Activated naive CD8-positive, alpha-beta T cell treated with anti-CD3 and anti-CD28 coated beads, Interleukin-2, amount 10 ng/mL, durations not matched to agents 7 days and 5 days (primary cell): ENCODE results near the gene TXNDC12. TPM values are rescaled to one million over a fixed set of nuclear protein-coding genes. Genes with fewer than 3 reads are reported as not detected.
"Not testable (repeated sequence)": the region's sequence is repeated elsewhere in the genome, so short reads cannot be mapped to it uniquely, and the experiment has no call there.

Experiments used
- ATAC-seq: fragments of 150-1000 bp; cut with Tn5 transposase; one replicate; pipeline ENCODE4 v1.10.0; 2021; ENCODE audit warnings: low read depth, moderate library complexity
- POLR2A ChIA-PET: fragments of 350-600 bp; sonication (Branson Sonifier 250); formaldehyde crosslinking; loops from one replicate; lab custom pipeline; 2021; ENCODE audit warnings: antibody characterized with exemption; lab: Charles Lee
- DNase-seq: peaks from one replicate; pipeline ENCODE4 v3.0.0; 2021
- H3K27ac Mint-ChIP-seq: one replicate; pipeline ENCODE4 v1.8.0; 2022; ENCODE audit warnings: mild to moderate bottlenecking, mixed read lengths
- H3K27me3 Mint-ChIP-seq: one replicate; pipeline ENCODE4 v1.8.0; 2022; ENCODE audit warnings: mild to moderate bottlenecking, moderate library complexity, mixed read lengths
- H3K36me3 Mint-ChIP-seq: one replicate; pipeline ENCODE4 v1.8.0; 2021; ENCODE audit warnings: mild to moderate bottlenecking, mixed read lengths
- H3K4me1 Mint-ChIP-seq: one replicate; pipeline ENCODE4 v1.8.0; 2021; ENCODE audit warnings: mixed read lengths
- H3K4me3 Mint-ChIP-seq: one replicate; pipeline ENCODE4 v1.8.0; 2022; ENCODE audit warnings: mild to moderate bottlenecking, moderate library complexity, mixed read lengths
- H3K9me3 Mint-ChIP-seq: one replicate; pipeline ENCODE4 v1.8.0; 2021; ENCODE audit warnings: mixed read lengths
- total RNA-seq, 2 experiments: library from RNA; stranded (reverse); gene quantifications; one replicate each; pipeline ENCODE4 v1.2.3, GENCODE V29; 2021

The TXNDC12 gene
- total RNA-seq, 2 experiments from 2014 or later: 43.1 to 44.4 TPM

DNA sequence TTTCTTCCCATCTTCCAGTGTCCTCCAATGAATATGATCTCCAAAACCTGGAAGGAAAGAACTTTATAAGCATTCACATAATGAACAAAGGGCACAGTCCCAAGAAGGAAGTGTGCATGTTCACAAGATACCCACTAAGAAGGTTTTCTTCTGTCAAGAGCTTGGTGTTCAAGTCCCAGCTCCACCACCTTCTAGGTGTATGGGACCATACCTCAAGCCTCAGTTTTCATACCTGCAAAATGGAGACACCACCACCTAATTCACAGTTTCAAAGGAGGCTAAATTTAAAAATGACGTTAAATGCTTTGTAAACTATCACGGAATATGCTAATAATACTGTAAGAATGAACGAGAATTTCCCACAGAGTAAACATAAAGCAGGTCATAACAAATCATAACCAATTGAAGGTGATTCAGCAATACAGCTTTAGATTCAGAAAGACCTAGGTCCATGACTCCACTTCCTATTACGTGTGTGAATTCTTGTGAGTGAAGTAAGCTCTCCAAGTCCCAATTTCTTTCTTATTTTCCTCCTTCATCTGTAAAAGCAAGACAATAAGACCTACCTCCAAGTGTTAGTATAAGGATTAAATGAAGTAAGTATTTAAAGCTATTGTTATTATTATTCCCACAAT, 13.3 kb downstream of the TXNDC12 start:
- peaks cover 20% of the 10 kb centered on the region for H3K36me3 Mint-ChIP-seq
- H3K4me3 Mint-ChIP-seq: no peak overlapping the region
- H3K9me3 Mint-ChIP-seq: no peaks in the 10 kb centered on the region
- ATAC-seq: no peak
- POLR2A ChIA-PET: interaction anchor here (1.1 kb wide), 1 partner anchor 14 kb away, joined by 3 read pairs; the partner anchor contains the start of gene TXNDC12
- H3K27ac Mint-ChIP-seq: no peak overlapping the region
- no peak for DNase-seq
- H3K4me1 Mint-ChIP-seq: no peaks in the 10 kb centered on the region
- no peaks in the 10 kb centered on the region for H3K27me3 Mint-ChIP-seq

DNA sequence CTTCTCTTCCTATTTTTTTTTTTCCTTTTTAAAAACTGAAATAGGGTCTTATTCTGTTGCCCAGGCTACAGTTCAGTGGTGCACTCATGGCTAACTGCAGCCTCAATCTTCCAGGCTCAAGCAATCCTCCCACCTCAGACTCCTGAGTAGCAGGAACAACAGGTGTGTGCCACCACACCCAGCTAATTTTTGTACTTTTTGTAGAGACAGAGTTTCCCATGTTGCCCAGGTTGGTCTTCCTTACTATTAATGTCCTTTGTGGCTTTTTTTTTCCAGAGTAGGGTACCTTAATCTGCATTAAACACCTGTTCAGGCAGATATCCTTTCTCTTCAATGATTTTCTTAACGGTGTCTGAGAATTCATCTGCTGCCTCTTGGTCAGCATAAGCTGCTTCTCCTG, 17.1 kb downstream of the TXNDC12 start:
- POLR2A ChIA-PET: no interaction called here
- H3K9me3 Mint-ChIP-seq: no peaks in the 10 kb centered on the region
- no peak for ATAC-seq
- H3K36me3 Mint-ChIP-seq: peaks cover 8% of the 10 kb centered on the region
- peaks cover 6% of the 10 kb centered on the region for H3K4me1 Mint-ChIP-seq
- DNase-seq: no peak
- H3K27ac Mint-ChIP-seq: no peak overlapping the region
- H3K27me3 Mint-ChIP-seq: no peaks in the 10 kb centered on the region
- no peak overlapping the region for H3K4me3 Mint-ChIP-seq

DNA sequence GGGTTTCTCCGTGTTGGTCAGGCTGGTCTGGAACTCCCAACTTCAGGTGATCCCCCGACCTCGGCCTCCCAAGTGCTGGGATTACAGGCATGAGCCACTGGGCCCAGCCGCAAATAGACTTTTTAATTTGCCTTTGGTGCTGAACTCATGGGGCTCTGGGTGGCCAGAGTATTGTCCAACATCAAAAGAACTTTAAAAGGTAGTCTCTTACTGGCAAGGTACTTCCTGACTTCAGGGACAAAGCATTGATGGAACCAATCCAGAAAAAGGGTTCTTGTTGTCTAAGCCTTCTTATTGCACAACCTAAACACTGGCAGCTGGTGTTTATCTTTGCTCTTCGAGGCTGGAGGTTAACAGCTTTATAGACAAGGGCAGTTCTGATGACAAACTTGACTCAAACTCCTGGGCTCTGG, 17.6 kb downstream of the TXNDC12 start:
- Mint-ChIP-seq H3K27ac (no peak overlapping the region), H3K4me3 (no peak overlapping the region), H3K4me1 (peaks cover 9% of the 10 kb centered on the region), H3K27me3 (no peaks in the 10 kb centered on the region), H3K9me3 (no peaks in the 10 kb centered on the region), H3K36me3 (peaks cover 12% of the 10 kb centered on the region)
- DNase-seq (no peak), ATAC-seq (no peak)
- POLR2A ChIA-PET: interaction anchor here (0.6 kb wide), 1 partner anchor 382 kb away, joined by 3 read pairs; no protein-coding TSS in a partner anchor

DNA sequence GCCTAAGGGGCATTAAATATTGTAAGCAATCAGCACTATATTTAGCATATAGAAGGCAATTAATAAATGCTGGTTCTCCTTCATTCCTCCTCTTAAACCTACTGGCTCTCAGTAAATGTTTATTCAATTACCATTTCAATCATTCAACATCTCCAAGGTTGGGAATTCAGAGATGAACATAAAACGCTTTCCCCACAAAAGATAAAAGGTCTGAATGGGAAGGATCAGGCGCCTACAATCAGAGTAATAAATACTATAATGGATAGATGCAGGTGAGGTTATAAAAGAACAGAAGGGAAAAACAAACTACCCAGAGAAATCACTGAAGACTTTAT, 21.0 kb downstream of the TXNDC12 start:
- no peaks in the 10 kb centered on the region for H3K27me3 Mint-ChIP-seq
- H3K9me3 Mint-ChIP-seq: no peaks in the 10 kb centered on the region
- H3K36me3 Mint-ChIP-seq: peaks cover 23% of the 10 kb centered on the region
- peaks cover 33% of the 10 kb centered on the region for H3K4me1 Mint-ChIP-seq
- no peak for ATAC-seq
- POLR2A ChIA-PET: interaction anchor here (0.7 to 2.3 kb wide), 4 partner anchors 11 to 22 kb away, joined by 3 to 27 read pairs (median 10); partner anchors contain the start of genes BTF3L4 and TXNDC12
- peak overlapping the region; percentile 90 for H3K4me3 Mint-ChIP-seq
- peak overlapping the region; percentile 93 for H3K27ac Mint-ChIP-seq
- no peak for DNase-seq

DNA sequence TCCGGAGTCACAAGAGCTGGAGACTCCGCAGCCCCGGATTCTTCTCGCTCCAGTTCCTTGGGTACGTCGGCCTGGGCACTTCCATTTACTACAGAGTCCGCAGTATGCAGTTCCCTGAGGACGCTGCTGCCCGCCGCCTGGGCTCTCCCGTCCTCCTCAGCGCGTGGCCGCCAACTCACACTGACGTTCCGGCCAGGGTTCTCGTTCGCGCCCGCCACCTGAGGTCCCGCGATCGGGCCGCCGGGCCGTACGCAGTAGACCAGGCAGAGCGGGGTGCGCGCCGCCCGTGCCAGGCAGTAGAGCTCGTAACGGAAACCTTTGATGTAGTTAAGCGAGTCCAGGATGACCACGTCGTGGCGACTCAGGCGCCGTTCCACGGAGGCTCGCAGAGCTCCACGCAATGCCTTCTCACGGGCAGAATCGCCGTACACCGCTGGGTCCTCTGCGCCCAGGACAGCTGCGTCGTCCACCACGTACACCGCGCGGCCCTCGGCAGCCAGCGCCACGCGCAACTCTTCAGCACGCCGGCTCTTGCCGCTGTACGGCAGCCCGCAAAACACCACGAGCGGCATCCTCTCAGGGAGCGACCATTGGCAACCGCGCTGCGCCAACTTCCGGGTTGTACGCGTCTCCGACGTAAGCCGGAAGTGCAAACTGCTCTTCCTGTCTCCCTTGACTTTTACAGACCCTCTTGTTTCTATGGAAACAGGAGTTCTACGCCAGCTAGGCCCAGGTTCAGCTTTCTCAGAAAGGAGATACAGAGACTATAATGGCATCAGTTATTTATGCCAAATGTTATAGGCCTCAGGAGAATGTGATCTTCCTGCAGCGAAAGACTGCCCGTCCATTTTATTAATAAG, 21.6 kb downstream of the TXNDC12 start, which contains the start of gene KTI12:
KTI12 (minus strand) TSS at position 621 of the 860 bp plus-strand sequence; CDS start at position 572, 49 bp downstream.
- H3K4me3 Mint-ChIP-seq: peak within 1 kb of the TSS; percentile 90
- ATAC-seq: peak; percentile 92
- peak; percentile 87 for DNase-seq
- H3K4me1 Mint-ChIP-seq: peaks cover 33% of the 10 kb centered on the region
- no peaks in the 10 kb centered on the region for H3K27me3 Mint-ChIP-seq
- POLR2A ChIA-PET: interaction anchor here (0.6 to 2.3 kb wide), 8 partner anchors 11 to 550 kb away, joined by 3 to 27 read pairs (median 5); partner anchors contain the start of genes BTF3L4, NRDC and TXNDC12
- no peaks in the 10 kb centered on the region for H3K9me3 Mint-ChIP-seq
- peak within 1 kb of the TSS; percentile 93 for H3K27ac Mint-ChIP-seq
- H3K36me3 Mint-ChIP-seq: peaks cover 23% of the 10 kb centered on the region

DNA sequence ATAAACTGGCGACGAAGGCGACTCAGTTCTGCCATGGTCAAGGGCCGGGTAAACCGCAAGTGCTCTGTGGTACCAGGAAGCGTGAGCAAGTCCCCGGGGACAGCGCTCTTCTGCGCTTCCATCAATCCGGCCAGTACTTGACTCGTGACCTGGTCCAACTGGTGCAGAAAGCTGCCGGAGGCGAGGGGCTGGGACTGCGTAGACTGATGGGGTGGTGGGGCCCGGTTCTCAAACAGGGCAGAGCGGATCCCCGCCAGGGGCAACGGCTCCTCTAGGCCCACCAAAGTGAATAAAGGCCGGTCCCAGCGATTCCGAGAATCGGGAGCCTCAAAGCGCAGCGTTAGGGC, 22.2 kb downstream of the TXNDC12 start:
- POLR2A ChIA-PET: interaction anchor here (0.6 to 2.3 kb wide), 7 partner anchors 13 to 549 kb away, joined by 3 to 27 read pairs (median 5); partner anchors contain the start of genes BTF3L4, NRDC and TXNDC12
- Mint-ChIP-seq H3K36me3 (peaks cover 26% of the 10 kb centered on the region), H3K4me3 (peak overlapping the region; percentile 90), H3K27me3 (no peaks in the 10 kb centered on the region), H3K9me3 (no peaks in the 10 kb centered on the region), H3K27ac (peak overlapping the region; percentile 93), H3K4me1 (peaks cover 33% of the 10 kb centered on the region)
- DNase-seq (no peak), ATAC-seq (no peak)

DNA sequence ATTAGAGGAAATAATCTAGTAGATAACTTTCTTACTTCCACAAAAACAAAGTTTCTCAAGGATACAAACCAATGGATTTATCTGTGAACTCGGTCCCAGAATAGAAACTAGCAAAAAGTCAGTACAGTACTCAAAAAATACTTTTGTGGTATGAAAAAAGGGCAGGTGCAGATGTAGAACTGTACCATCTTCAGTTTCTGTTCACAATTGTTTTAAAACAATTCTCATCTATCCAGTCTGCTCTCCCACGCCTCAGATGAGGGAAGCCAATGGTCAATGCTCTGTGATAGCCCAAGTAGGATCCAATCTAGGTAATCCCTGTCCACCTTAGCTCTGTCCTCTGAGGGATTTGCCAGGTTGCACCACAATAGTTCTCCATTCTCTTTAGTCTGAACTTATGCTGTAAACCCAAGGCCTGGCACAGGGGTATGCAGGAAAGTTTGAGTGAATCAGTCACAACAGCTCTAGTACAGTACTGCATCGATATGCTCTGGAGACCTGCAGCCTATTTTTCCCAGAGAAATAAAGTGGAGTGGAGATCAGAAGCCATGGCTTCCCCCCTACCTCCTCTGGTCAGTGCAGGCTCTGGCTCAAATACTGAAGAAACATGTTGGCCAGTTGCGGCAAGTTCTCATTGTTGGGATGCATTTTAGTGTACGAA, 22.7 kb downstream of the TXNDC12 start:
- POLR2A ChIA-PET: interaction anchor here (1.9 to 2.3 kb wide), 3 partner anchors 17 to 24 kb away, joined by 5 to 27 read pairs (median 16); partner anchors contain the start of genes BTF3L4 and TXNDC12
- Mint-ChIP-seq H3K36me3 (peaks cover 28% of the 10 kb centered on the region), H3K27me3 (no peaks in the 10 kb centered on the region), H3K4me1 (peaks cover 33% of the 10 kb centered on the region), H3K27ac (peak overlapping the region; percentile 93), H3K4me3 (peak overlapping the region; percentile 90), H3K9me3 (no peaks in the 10 kb centered on the region)
- DNase-seq (no peak), ATAC-seq (no peak)

DNA sequence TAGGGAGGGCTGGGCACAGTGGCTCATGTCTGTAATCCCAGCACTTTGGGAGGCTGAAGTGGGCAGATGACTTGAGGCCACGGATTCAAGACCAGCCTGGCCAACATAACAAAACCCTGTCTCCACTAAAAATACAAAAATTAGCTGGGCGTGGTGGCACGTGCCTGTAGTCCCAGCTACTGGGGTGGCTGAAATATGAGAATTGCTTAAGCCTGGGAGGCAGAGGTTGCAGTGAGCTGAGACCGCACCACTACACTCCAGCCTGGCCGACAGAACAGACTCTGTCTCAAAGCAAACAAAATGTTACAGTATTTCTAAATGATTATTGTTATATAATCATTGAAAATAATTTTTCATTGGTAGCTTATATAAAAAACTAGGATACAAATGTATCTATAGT, 26.2 kb downstream of the TXNDC12 start:
- POLR2A ChIA-PET, ATAC-seq, H3K27me3 Mint-ChIP-seq, H3K27ac Mint-ChIP-seq, H3K9me3 Mint-ChIP-seq, DNase-seq, H3K4me3 Mint-ChIP-seq: not testable (repeated sequence)
- Mint-ChIP-seq H3K36me3 (peaks cover 41% of the 10 kb centered on the region), H3K4me1 (peaks cover 29% of the 10 kb centered on the region)

DNA sequence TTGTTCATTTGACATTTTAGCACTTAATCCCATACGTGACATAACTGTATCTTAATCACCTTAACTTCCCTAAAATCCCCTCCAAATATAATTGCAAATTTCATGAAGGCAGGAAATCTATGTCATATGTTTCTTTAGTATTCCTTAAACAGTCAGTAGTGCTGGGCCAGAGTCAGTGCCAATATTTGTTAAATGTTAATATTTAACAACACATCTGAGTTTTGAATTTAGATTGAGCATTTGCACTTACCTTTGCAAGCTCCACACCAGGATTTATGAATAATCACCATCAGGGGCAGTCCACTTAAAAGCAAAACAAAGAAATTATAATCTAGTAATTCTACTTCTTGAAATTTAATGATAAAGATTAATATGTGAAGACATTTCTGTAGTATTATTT, 26.7 kb downstream of the TXNDC12 start:
- ATAC-seq: no peak
- Mint-ChIP-seq H3K9me3 (no peaks in the 10 kb centered on the region), H3K27me3 (no peaks in the 10 kb centered on the region), H3K4me1 (peaks cover 27% of the 10 kb centered on the region), H3K27ac (no peak overlapping the region), H3K36me3 (peaks cover 42% of the 10 kb centered on the region), H3K4me3 (no peak overlapping the region)
- POLR2A ChIA-PET: no interaction called here
- no peak for DNase-seq

DNA sequence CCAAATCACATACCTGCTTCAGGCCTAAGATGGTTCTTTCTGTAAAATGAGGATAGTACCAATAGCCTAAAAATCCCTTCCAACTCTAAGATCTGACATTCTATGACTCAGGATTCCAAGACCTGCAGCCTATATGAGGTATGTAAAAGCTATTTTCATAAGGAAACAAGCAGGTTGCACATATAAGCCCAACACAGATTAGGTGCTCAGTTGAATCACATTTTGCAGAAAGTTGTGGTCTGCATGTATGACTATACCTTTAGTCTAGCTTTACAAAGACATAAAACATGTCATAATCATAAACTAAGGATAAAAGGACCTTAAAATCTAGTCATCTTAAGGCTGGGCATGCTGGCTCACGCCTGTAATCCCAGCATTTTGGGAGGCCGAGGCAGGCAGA, 28.7 kb downstream of the TXNDC12 start:
- DNase-seq (no peak), ATAC-seq (no peak)
- POLR2A ChIA-PET: no interaction called here
- peaks cover 36% of the 10 kb centered on the region for H3K36me3 Mint-ChIP-seq
- H3K27ac Mint-ChIP-seq: no peak overlapping the region
- H3K27me3 Mint-ChIP-seq: no peaks in the 10 kb centered on the region
- H3K9me3 Mint-ChIP-seq: no peaks in the 10 kb centered on the region
- H3K4me1 Mint-ChIP-seq: peaks cover 13% of the 10 kb centered on the region
- no peak overlapping the region for H3K4me3 Mint-ChIP-seq

DNA sequence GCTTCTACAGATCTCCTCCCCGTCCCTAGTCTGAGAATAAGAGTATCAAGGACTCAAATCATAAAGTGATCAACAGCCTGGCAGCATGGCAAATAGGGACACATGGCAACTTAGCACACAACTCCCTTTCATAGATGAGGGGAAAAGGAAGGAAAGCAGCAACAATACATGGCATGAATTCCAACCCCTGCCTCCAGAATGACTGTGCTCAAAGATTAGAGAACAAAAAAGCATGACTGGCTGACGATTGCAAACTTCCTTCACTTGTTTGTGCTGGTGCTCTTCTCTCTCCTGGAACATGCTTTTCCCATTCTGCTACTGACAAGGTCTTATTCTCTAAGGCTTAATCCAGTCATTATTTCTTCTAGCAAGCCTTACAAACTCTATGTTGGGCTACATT, 32.9 kb downstream of the TXNDC12 start:
- Mint-ChIP-seq H3K9me3 (no peaks in the 10 kb centered on the region), H3K4me1 (peaks cover 2% of the 10 kb centered on the region), H3K4me3 (no peak overlapping the region), H3K36me3 (peaks cover 34% of the 10 kb centered on the region), H3K27ac (no peak overlapping the region), H3K27me3 (no peaks in the 10 kb centered on the region)
- POLR2A ChIA-PET: no interaction called here
- no peak for ATAC-seq
- no peak for DNase-seq

DNA sequence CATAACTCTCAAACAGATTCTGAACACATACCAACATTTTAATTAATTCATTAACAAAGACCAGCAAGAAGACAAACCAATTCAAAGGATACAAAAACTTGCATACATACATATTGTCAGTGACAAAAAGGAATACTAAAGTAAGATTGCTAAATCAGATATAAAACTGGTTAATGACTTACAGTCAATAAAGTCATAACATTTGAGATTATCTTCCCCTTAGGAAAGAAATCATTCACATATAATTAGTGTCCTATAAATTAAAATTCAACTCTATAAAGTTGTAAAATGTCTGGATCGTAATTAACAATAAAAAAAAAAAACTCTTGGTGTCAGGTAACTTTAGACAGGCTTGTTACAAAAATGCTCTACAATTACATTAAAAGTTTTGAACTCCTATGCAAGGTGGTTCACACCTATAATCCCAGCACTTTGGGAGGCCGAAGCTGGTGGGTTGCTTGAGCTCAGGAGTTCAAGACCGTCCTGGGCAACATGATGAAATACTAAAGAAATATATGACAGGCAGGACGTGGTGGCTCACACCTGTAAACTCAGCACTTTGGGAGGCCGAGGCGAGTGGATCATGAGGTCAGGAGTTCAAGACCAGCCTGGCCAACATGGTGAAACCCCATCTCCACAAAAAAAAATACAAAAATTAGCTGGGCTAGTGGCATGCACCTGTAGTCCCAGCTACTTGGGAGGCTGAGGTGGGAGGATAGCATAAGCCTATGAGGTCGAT, 46.8 kb downstream of the TXNDC12 start:
- DNase-seq: no peak
- Mint-ChIP-seq H3K4me1 (peaks cover 2% of the 10 kb centered on the region), H3K4me3 (no peak overlapping the region), H3K27me3 (peaks cover 30% of the 10 kb centered on the region), H3K27ac (no peak overlapping the region), H3K36me3 (no peaks in the 10 kb centered on the region), H3K9me3 (no peaks in the 10 kb centered on the region)
- POLR2A ChIA-PET: interaction anchor here (0.7 kb wide), 1 partner anchor 619 kb away, joined by 3 read pairs; no protein-coding TSS in a partner anchor
- no peak for ATAC-seq
